GM20431 (cell line): Measurements from ENCODE around the gene KPRP.

Source experiments
- in situ Hi-C: fragments of 300-500 bp; cut with MseI, MboI; formaldehyde crosslinking; loops from one replicate; pipeline ENCODE4 v1.15.0; 2020; ENCODE audit warnings: low sequenced_read_pairs; ENCODE audit not compliant: unreplicated experiment

KPRP gene

GRCh38 chr1:152768847-152769533 lies 11.2 kb downstream of the KPRP start:
- in situ Hi-C loops, result no loop called here

GRCh38 chr1:152770411-152770810 lies 12.6 kb downstream of the KPRP start:
- in situ Hi-C loops, result no loop called here

- in situ Hi-C loops, result no loop called here
Measured at GRCh38 chr1:152774875-152775274, 17.1 kb downstream of the KPRP start, which contains the start of gene LCE1F. Gene LCE1F (plus strand): TSS chr1:152775140. CDS start chr1:152776372, 1,232 bp downstream.

- in situ Hi-C loops, result no loop called here
Measured at GRCh38 chr1:152776361-152776760, 18.5 kb downstream of the KPRP start.

GRCh38 chr1:152777510-152778137 lies 19.8 kb downstream of the KPRP start:
- in situ Hi-C loops, result no loop called here

- in situ Hi-C loops, result no loop called here
Measured at GRCh38 chr1:152783095-152783494, 25.3 kb downstream of the KPRP start.

GRCh38 chr1:152786077-152786476 lies 28.3 kb downstream of the KPRP start, which contains the start of gene LCE1E:
Gene LCE1E (plus strand): TSS chr1:152786257. CDS start chr1:152787300, 1,043 bp downstream.
- in situ Hi-C loops, result no loop called here

GRCh38 chr1:152795686-152796085 lies 37.9 kb downstream of the KPRP start:
- in situ Hi-C loops, result no loop called here

- in situ Hi-C loops, result no loop called here
Measured at GRCh38 chr1:152796421-152796820, 38.6 kb downstream of the KPRP start, which contains the start of gene LCE1D. Gene LCE1D (plus strand): TSS chr1:152796721. CDS start chr1:152797795, 1,074 bp downstream.

GRCh38 chr1:152801333-152801732 lies 43.5 kb downstream of the KPRP start:
- in situ Hi-C loops, result no loop called here

GRCh38 chr1:152806576-152806975 lies 48.8 kb downstream of the KPRP start, which contains the start of gene LCE1C:
Gene LCE1C (minus strand): TSS chr1:152806651. CDS start chr1:152805478, 1,173 bp downstream.
- in situ Hi-C loops, result no loop called here

GRCh38 chr1:152811050-152811449 lies 53.2 kb downstream of the KPRP start:
- in situ Hi-C loops, result no loop called here
